Measurements from ENCODE around the gene SIRPG.

The SIRPG gene

DNA sequence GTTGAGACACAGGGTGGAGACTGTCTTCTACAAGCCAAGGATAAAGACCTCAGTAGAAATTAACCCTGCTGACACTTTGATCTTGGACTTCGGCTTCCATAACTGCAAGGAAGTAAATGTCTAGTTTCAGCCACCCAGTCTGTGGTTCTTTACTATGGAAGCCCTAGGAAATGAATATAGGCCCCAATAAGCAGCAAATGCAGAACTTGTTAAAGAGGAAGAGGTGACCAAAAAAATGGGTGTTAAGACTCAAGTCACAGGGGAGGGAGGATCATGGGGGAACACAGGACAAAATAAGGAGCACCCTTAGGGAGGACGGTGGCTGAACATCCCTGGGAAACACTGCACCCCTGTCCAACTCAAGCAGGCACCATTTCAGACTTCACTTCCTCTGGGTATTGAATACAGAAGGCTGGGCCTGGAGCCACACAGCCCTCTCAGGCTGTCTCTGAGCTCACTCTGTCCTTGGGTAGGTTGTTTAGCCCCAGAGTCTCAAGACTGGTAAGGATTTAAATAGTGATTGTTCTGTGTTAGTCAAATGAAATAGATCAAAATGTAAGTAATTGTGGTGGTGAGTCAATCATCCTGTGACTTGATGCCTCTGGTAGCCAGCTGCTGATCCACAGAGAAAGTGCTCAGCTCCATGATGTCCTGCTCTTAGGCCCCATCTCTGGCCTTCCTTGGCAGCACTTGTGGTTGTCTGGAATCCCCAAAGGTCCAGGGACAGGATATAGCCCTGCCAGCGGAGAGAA is 69.6 kb downstream of the SIRPG start:
- TF ChIP-seq, protein P1, sequence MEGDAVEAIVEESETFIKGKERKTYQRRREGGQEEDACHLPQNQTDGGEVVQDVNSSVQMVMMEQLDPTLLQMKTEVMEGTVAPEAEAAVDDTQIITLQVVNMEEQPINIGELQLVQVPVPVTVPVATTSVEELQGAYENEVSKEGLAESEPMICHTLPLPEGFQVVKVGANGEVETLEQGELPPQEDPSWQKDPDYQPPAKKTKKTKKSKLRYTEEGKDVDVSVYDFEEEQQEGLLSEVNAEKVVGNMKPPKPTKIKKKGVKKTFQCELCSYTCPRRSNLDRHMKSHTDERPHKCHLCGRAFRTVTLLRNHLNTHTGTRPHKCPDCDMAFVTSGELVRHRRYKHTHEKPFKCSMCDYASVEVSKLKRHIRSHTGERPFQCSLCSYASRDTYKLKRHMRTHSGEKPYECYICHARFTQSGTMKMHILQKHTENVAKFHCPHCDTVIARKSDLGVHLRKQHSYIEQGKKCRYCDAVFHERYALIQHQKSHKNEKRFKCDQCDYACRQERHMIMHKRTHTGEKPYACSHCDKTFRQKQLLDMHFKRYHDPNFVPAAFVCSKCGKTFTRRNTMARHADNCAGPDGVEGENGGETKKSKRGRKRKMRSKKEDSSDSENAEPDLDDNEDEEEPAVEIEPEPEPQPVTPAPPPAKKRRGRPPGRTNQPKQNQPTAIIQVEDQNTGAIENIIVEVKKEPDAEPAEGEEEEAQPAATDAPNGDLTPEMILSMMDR (conservative IDR thresholded peaks at IDR 0.05; ENCODE audit: low read depth, low read length), result no peak
- DNase-seq (ENCODE audit: low read depth), result peak; percentile 17
- H3K4me3 ChIP-seq (ENCODE audit: low read depth, low read length), result no peak overlapping the region

DNA sequence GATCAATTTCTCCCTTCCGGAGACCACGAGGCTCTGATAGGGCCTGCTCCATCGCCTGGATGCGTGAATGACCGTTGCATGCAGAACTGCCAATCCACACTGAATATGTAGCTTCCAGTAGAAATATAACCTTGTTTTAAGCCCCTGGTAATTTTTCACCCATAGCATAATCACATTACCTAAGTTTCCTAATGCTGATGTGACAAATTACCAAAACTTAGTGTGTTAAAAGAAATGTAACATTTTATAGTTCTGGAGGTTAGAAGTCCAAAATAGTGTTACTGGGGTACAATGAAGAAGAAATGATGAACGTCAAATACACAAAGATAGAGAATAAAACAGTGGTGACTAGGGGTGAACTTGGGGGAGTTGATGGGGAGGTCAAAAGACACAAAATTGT is 78.1 kb downstream of the SIRPG start:
- no peak for DNase-seq (ENCODE audit: low read depth)
- H3K4me3 ChIP-seq (ENCODE audit: low read depth, low read length), result no peak overlapping the region
- TF ChIP-seq, protein P1 (conservative IDR thresholded peaks at IDR 0.05; ENCODE audit: low read depth, low read length), result no peak
